Measurements from ENCODE around the gene CIART.
A peak's percentile ranks its signal among the peaks of the same experiment; 100 is the strongest.
"Not testable (repeated sequence)": the region's sequence is repeated elsewhere in the genome, so short reads cannot be mapped to it uniquely, and the experiment has no call there.

CIART gene

DNA sequence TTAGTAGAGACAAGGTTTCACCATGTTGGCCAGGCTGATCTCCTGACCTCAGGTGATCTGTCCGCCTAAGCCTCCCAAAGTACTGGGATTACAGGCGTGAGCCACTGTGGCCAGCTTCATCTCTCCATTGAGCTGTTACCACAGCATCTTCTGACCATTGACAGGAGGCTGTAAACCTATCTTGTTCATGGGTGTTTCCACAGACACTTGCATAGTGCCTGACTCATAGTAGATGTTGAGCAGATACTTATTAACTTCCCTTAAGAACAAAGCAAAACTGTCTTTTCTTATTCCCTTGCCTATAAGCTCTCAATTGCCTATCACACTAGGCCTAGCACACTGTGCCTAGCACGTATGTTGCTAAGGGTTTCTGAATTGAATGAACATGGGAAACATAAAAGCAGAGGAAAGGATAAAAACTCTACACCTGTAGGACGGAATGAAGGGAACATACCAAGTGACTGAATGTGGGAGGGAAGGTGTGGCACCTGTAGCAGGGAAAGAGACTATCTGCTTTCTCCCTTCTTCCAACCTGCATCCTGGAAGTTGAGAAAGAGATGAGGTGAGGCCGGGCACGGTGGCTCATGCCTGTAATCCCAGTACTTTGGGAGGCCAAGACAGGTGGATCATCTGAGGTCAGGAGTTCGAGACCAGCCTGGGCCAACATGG, 10.9 kb upstream of the CIART start:
- no peak overlapping the region for H3K4me3 Mint-ChIP-seq
- H3K27me3 Mint-ChIP-seq (ENCODE audit: low read depth), result peaks cover 2% of the 10 kb centered on the region
- DNase-seq (ENCODE audit: low spot score), result no peak
- no peak overlapping the region for H3K27ac Mint-ChIP-seq
- peaks cover 16% of the 10 kb centered on the region for H3K4me1 Mint-ChIP-seq (ENCODE audit: low read depth)
- no peaks in the 10 kb centered on the region for H3K9me3 Mint-ChIP-seq
- peaks cover 22% of the 10 kb centered on the region for H3K36me3 Mint-ChIP-seq (ENCODE audit: low read depth)

DNA sequence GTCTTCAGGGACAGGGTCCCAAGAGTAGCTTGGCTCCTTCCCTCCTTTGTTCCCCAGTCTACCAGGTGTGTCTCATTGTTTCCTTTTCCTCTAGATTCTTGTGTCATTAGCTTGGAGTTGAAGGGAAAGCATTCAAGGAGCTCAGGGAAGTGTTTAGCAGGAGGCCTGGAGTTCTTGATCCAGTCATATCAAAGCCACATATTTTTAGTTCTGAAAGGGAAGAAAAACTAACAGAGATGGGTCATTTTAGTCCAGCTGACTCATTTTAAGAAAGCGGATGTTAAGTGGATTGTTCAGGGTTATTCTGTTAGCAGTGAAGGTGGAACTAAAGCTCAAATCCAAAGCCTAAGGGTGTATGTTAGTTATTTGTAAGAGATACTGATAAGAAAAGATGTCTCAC, 9.0 kb upstream of the CIART start:
- Mint-ChIP-seq H3K27ac (no peak overlapping the region), H3K9me3 (no peaks in the 10 kb centered on the region), H3K4me1 (ENCODE audit: low read depth) (peaks cover 5% of the 10 kb centered on the region), H3K4me3 (no peak overlapping the region), H3K36me3 (ENCODE audit: low read depth) (peaks cover 8% of the 10 kb centered on the region), H3K27me3 (ENCODE audit: low read depth) (peaks cover 2% of the 10 kb centered on the region)
- DNase-seq (ENCODE audit: low spot score), result no peak

DNA sequence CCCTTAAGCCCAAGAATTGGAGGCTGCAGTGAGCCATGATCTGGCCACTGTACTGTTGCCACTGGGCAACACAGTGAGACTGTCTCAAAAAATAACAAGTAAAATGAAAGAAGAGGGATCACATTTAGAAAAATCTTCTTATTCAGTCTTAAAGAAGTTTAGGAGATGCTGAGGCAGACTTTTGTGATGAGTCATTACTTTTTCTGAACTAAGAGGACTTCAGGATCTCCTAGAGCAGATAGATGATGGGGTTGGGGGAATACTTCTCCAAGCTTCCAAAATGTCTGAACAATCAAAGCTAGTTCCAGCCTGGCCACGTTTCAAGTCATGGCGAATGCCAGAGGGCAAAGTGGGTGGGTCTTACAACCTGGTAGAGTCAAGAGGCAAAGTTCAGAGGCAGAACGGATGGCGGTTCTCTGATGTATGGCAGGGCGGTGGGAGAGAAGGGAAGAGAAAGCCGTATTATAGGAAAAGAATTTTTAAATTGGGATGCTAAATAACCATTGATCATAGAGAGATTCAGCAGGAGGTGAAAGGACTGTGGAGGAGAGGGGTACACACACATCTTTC, 2.1 kb upstream of the CIART start:
- Mint-ChIP-seq H3K4me3 (peak overlapping the region; percentile 57), H3K27ac (no peak overlapping the region), H3K9me3 (no peaks in the 10 kb centered on the region), H3K27me3 (ENCODE audit: low read depth) (peaks cover 14% of the 10 kb centered on the region), H3K4me1 (ENCODE audit: low read depth) (peaks cover 28% of the 10 kb centered on the region), H3K36me3 (ENCODE audit: low read depth) (peaks cover 1% of the 10 kb centered on the region)
- DNase-seq (ENCODE audit: low spot score), result no peak

DNA sequence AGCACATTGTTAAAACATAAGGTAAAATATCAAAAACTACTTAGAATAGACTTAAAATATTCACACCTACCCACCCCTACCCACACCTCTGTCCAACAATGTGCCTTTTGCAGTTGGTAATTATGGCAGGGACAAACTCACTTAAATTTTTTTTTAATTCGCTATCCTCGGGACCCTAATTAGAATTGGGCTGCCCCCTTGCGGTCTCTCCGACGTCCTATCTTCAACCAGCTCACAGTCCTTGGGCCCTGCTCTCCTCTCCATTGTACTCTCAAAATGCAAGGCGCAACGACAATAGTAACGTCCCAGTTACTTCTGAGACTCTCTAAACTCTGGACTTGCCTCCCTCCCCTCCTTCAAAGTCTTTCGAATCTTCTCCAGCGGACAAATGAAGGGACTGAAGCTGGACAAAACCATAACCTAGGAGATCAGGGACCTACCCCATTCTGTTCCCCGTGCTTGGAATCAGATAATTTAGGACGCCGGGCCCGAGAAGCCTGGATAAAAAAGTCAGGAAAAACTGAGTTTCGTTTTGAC, 1.1 kb upstream of the CIART start:
- peaks cover 14% of the 10 kb centered on the region for H3K27me3 Mint-ChIP-seq (ENCODE audit: low read depth)
- H3K36me3 Mint-ChIP-seq (ENCODE audit: low read depth), result peaks cover 1% of the 10 kb centered on the region
- H3K4me1 Mint-ChIP-seq (ENCODE audit: low read depth), result peaks cover 28% of the 10 kb centered on the region
- H3K9me3 Mint-ChIP-seq, result no peaks in the 10 kb centered on the region
- H3K4me3 Mint-ChIP-seq, result peak overlapping the region; percentile 86
- DNase-seq (ENCODE audit: low spot score), result peak; percentile 35
- H3K27ac Mint-ChIP-seq, result peak overlapping the region; percentile 81

DNA sequence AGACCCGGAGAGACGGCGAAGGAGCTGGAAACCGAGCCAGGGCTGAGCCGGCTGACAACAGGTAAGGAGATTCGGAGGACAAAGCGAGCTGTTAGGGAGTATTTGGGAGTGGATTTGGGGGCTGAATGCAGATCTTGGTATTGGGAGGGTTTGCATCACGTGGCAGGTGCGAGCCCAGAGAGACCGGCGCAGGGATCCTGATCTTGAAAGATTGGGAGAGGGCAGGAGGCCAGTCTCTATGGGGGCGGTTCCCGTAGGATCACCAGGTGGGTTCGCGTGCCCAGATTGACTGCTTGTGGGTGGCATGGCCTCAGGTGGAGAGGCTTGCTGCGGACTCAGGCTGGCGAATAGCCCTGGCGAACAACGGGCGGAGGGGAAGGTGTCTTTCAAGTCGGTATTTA, 204 bp downstream of the CIART start:
- no peak for DNase-seq (ENCODE audit: low spot score)
- H3K4me1 Mint-ChIP-seq (ENCODE audit: low read depth), result peaks cover 28% of the 10 kb centered on the region
- no peaks in the 10 kb centered on the region for H3K36me3 Mint-ChIP-seq (ENCODE audit: low read depth)
- peak overlapping the region; percentile 86 for H3K4me3 Mint-ChIP-seq
- no peaks in the 10 kb centered on the region for H3K9me3 Mint-ChIP-seq
- H3K27ac Mint-ChIP-seq, result no peak overlapping the region
- H3K27me3 Mint-ChIP-seq (ENCODE audit: low read depth), result peaks cover 14% of the 10 kb centered on the region

DNA sequence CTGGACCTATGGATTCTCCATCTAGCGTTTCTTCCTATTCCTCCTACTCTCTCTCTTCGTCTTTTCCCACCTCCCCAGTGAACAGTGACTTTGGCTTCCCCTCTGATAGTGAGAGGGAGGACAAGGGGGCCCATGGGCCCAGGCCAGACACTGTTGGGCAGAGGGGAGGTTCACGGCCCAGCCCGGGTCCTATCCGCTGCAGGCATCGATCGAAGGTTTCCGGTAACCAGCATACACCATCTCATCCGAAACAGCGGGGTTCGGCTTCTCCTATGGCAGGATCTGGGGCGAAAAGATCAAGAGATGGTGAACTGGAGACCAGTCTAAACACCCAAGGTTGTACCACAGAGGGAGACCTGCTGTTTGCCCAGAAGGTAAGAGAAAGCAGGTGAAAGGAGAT, 906 bp downstream of the CIART start:
- peaks cover 14% of the 10 kb centered on the region for H3K27me3 Mint-ChIP-seq (ENCODE audit: low read depth)
- H3K4me3 Mint-ChIP-seq, result peak overlapping the region; percentile 52
- DNase-seq (ENCODE audit: low spot score), result no peak

DNA sequence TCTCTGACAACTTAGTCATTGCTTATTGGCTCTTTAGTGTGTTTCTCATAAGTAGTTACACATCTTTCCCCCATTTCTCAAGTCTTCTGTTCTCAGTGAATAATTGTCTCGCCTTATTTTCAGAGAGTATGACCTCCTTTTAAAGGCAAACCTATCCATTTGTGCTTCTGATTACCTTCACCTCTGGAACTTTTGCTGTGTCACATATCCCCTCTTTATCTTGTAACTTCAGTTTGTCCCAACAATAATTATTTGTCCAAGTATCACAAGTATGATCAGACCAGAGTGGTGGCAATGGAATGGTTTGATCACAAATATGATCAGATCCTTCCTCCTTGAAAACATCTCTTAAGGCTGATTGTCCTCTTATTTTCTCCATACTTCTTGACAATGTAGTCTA, 6.0 kb downstream of the CIART start:
- no peak for DNase-seq (ENCODE audit: low spot score)
- H3K27me3 Mint-ChIP-seq (ENCODE audit: low read depth), result no peaks in the 10 kb centered on the region
- H3K36me3 Mint-ChIP-seq (ENCODE audit: low read depth), result no peaks in the 10 kb centered on the region
- H3K4me1 Mint-ChIP-seq (ENCODE audit: low read depth), result peaks cover 6% of the 10 kb centered on the region
- no peak overlapping the region for H3K4me3 Mint-ChIP-seq
- H3K27ac Mint-ChIP-seq, result no peak overlapping the region
- H3K9me3 Mint-ChIP-seq, result no peaks in the 10 kb centered on the region

More for the DNA sequence above, 906 bp downstream of the CIART start:
- Mint-ChIP-seq H3K9me3 (no peaks in the 10 kb centered on the region), H3K27ac (no peak overlapping the region), H3K36me3 (ENCODE audit: low read depth) (no peaks in the 10 kb centered on the region), H3K4me1 (ENCODE audit: low read depth) (peaks cover 28% of the 10 kb centered on the region)

DNA sequence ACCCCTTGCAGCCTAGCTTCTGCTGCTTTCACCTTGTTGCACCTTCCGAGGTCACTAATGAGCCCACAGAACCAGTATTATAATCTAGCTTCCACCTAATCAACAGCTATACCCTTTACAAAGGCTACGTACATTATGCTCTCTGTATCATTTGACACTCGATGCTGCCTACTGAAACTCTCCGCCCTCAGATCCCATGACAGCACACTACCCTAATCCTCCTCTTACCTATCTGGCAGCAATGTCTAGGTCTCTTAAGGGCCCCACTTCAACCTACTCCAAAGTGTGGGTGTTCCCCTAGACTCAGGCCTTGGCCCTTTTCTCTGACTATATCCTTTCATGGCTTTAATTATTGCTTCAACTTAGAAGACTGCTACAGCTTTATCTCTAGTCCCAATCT, 6.5 kb downstream of the CIART start:
- peaks cover 2% of the 10 kb centered on the region for H3K36me3 Mint-ChIP-seq (ENCODE audit: low read depth)
- DNase-seq (ENCODE audit: low spot score), result no peak
- peaks cover 8% of the 10 kb centered on the region for H3K4me1 Mint-ChIP-seq (ENCODE audit: low read depth)
- H3K4me3 Mint-ChIP-seq, result no peak overlapping the region
- H3K27me3 Mint-ChIP-seq (ENCODE audit: low read depth), result no peaks in the 10 kb centered on the region
- no peak overlapping the region for H3K27ac Mint-ChIP-seq
- H3K9me3 Mint-ChIP-seq, result no peaks in the 10 kb centered on the region

DNA sequence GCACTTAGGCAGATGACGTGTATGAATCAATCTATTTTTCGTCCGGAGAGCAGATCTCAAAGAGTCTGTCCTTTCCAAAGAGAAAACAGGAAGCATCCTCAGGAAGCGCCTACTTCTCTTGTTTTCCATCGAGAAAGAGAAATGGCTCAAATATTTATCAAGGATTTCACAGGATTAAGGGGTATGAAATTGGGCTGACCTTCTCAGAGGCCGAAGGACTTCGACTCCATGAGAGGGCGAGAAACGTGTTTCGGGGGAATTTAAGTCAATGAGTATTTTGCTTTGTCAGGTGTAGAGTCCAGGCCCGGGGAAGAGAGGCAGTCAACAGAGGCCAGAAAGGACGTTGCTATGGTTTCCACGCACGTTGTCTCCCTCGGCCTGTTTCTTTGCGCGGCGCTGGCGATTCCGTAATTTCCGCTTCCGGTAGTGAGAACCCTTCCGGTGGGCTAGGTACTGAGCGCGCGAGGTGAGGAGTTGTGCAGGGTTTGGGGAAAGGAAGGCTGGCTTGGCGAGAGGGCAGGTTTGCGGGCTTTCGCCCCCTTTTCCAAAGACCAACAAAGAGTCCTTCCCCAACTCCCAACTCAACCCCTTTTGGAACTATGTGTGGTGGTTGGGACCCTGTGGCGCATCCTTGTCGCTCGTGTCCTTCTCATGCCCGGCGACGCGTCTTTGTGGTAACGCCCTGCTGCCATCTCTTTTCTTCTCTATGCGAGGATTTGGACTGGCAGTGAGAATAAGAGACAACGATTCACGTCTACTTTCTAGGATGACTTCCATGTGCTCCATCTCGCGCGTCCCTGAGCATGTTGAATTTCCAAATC, 11.3 kb downstream of the CIART start, which contains the start of gene MRPS21:
TSS of gene MRPS21 (plus strand) at position 429 of the 821 bp plus-strand sequence. CDS start 506 bp downstream, outside the sequence.
- H3K4me3 Mint-ChIP-seq, result peak within 1 kb of the TSS; percentile 95
- peaks cover 23% of the 10 kb centered on the region for H3K36me3 Mint-ChIP-seq (ENCODE audit: low read depth)
- DNase-seq (ENCODE audit: low spot score), result peak; percentile 87
- H3K27ac Mint-ChIP-seq, result peak within 1 kb of the TSS; percentile 94
- H3K9me3 Mint-ChIP-seq, result no peaks in the 10 kb centered on the region
- H3K4me1 Mint-ChIP-seq (ENCODE audit: low read depth), result peaks cover 16% of the 10 kb centered on the region
- no peaks in the 10 kb centered on the region for H3K27me3 Mint-ChIP-seq (ENCODE audit: low read depth)

DNA sequence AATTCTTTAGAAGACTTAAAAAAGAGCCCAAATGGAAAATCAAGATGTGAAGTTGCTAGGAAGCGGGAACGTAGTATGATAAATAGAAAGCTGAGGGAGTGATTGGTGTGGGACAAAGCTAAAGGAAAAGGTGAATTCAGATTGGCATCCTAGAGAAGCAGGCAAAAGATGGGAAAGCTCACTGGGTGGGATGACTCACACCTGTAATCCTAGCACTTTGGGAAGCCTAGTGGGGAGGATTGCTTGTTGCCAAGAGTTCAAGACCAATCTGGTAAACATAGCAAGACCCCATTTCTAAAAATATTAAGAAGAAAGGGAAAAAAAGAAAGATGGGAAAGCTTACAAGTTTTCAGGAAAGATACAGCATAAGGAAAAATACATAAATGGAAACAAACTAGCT, 13.1 kb downstream of the CIART start:
- no peak overlapping the region for H3K4me3 Mint-ChIP-seq
- peaks cover 33% of the 10 kb centered on the region for H3K36me3 Mint-ChIP-seq (ENCODE audit: low read depth)
- no peaks in the 10 kb centered on the region for H3K9me3 Mint-ChIP-seq
- no peak for DNase-seq (ENCODE audit: low spot score)
- peaks cover 16% of the 10 kb centered on the region for H3K4me1 Mint-ChIP-seq (ENCODE audit: low read depth)
- no peaks in the 10 kb centered on the region for H3K27me3 Mint-ChIP-seq (ENCODE audit: low read depth)
- no peak overlapping the region for H3K27ac Mint-ChIP-seq

DNA sequence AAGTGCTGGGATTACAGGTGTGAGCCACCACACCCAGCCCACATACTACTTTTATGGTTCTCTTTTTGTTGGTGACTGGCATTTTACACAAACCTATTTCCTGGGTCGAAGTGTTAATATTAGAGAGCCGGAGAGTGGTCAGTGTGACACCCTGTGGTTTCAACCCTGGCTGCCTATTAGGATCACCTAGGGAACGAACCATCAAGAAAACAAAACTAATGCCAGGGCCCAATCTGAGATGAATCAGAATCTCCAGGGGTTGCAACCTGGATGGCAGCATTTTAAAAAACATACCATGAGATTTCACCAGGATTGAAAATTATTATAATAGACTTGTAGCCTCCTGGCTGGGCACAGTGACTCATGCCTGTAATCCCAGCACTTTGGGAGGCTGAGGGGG, 17.4 kb downstream of the CIART start:
- H3K4me3 Mint-ChIP-seq, result no peak overlapping the region
- DNase-seq (ENCODE audit: low spot score), result no peak
- H3K27me3 Mint-ChIP-seq (ENCODE audit: low read depth), result no peaks in the 10 kb centered on the region
- no peak overlapping the region for H3K27ac Mint-ChIP-seq
- H3K9me3 Mint-ChIP-seq, result no peaks in the 10 kb centered on the region
- H3K4me1 Mint-ChIP-seq (ENCODE audit: low read depth), result peaks cover 8% of the 10 kb centered on the region
- peaks cover 40% of the 10 kb centered on the region for H3K36me3 Mint-ChIP-seq (ENCODE audit: low read depth)

DNA sequence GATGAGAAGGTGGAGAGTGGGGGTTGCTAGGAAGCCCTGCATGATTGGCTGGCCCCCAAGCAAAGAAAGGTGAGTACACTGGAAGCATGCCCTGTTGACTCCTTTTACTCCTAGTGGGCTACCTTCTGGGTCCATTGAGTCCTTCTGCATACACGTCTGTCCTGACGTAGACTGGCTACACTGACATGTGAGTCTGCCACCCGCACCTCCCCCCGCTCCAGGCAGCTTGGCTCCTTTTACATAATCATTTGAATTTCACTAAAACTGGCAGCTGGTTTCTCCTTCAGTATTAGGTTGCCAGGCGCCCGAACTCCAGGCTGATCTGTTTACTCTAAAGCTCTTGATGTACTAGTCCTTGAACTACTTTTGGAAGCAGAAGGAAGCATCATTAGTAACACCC, 20.0 kb downstream of the CIART start:
- H3K9me3 Mint-ChIP-seq, result no peaks in the 10 kb centered on the region
- peaks cover 28% of the 10 kb centered on the region for H3K36me3 Mint-ChIP-seq (ENCODE audit: low read depth)
- no peaks in the 10 kb centered on the region for H3K4me1 Mint-ChIP-seq (ENCODE audit: low read depth)
- DNase-seq (ENCODE audit: low spot score), result no peak
- H3K27ac Mint-ChIP-seq, result peak overlapping the region; percentile 13
- no peak overlapping the region for H3K4me3 Mint-ChIP-seq
- no peaks in the 10 kb centered on the region for H3K27me3 Mint-ChIP-seq (ENCODE audit: low read depth)

DNA sequence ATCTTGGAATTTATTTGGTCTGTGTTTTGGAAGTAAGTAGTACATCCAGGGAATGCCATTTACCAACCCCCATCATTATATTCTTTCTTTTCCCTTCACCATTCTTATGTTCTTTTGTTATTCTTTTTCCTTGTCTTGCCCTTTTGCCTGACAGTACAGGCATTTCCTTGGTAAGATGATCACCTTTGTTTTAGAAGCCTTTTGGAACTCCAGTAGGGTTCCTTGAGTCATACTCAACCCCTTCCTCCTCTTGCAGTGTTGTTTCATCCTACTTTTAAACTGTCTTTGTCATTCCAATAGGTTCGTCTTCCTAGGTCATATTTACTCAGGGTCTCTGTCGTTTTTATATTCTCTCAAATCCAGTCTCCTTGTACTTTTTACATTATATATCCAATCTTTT, 20.5 kb downstream of the CIART start:
- Mint-ChIP-seq H3K9me3 (no peaks in the 10 kb centered on the region), H3K27me3 (ENCODE audit: low read depth) (no peaks in the 10 kb centered on the region), H3K4me1 (ENCODE audit: low read depth) (no peaks in the 10 kb centered on the region), H3K36me3 (ENCODE audit: low read depth) (peaks cover 30% of the 10 kb centered on the region), H3K27ac (no peak overlapping the region), H3K4me3 (no peak overlapping the region)
- DNase-seq (ENCODE audit: low spot score), result no peak

DNA sequence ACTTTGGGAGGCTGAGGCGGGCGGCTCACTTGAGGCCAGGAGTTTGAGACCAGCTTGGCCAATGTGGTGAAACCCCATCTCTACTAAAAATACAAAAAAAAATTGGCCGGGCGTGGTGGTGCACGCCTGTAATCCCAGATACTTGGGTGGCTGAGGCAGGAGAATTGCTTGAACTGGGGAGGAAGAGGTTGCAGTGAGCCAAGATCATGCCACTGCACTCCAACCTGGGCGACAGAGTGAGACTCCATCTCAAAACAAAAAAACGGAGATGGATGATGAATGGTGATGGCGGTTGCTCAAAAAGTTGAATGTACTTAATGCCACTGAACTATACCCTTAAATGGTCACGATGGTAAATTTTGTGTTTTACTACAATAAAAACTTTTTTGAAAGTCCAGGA, 26.2 kb downstream of the CIART start:
- H3K4me3 Mint-ChIP-seq, result not testable (repeated sequence)

More for the DNA sequence above, 26.2 kb downstream of the CIART start:
- H3K36me3 Mint-ChIP-seq (ENCODE audit: low read depth), result peaks cover 10% of the 10 kb centered on the region
- not testable (repeated sequence) for H3K4me1 Mint-ChIP-seq (ENCODE audit: low read depth); H3K9me3 Mint-ChIP-seq; H3K27ac Mint-ChIP-seq; H3K27me3 Mint-ChIP-seq (ENCODE audit: low read depth); DNase-seq (ENCODE audit: low spot score)
